Duodenal mucosa (tissue), 2 donors: Measurements from ENCODE around the gene ZFAND2A.

Experiments
- H3K27ac ChIP-seq: one replicate; pipeline ENCODE4 v1.7.0; 2013; ENCODE audit warnings: low read depth, low read length
- H3K27me3 ChIP-seq, 2 donors: one replicate each; pipeline ENCODE4 v1.7.0; 2013; ENCODE audit warnings: low read length in 2 of 2, control low read depth in 1 of 2; ENCODE audit not compliant: insufficient read depth in 2 of 2, control insufficient read depth in 1 of 2
- H3K36me3 ChIP-seq, 2 donors: one replicate each; pipeline ENCODE4 v1.7.0; 2013; ENCODE audit warnings: low read length in 2 of 2, control low read depth in 1 of 2; ENCODE audit not compliant: insufficient read depth in 2 of 2, control insufficient read depth in 1 of 2
- H3K4me1 ChIP-seq, 2 donors: one replicate each; pipeline ENCODE4 v1.7.0; 2013; ENCODE audit warnings: low read length in 2 of 2, control low read depth in 1 of 2; ENCODE audit not compliant: insufficient read depth in 2 of 2, control insufficient read depth in 1 of 2
- H3K4me3 ChIP-seq, 2 donors: one replicate each; pipeline ENCODE4 v1.7.0; 2013; ENCODE audit warnings: low read length in 2 of 2, low read depth in 1 of 2
- H3K9ac ChIP-seq, 2 donors: one replicate each; pipeline ENCODE4 v1.7.0; 2013; ENCODE audit warnings: low read length in 2 of 2, low read depth in 1 of 2
- H3K9me3 ChIP-seq, 2 donors: one replicate each; pipeline ENCODE4 v1.7.0; 2013; ENCODE audit warnings: low read length in 2 of 2, control low read depth in 1 of 2; ENCODE audit not compliant: control insufficient read depth in 1 of 2

Gene ZFAND2A

DNA sequence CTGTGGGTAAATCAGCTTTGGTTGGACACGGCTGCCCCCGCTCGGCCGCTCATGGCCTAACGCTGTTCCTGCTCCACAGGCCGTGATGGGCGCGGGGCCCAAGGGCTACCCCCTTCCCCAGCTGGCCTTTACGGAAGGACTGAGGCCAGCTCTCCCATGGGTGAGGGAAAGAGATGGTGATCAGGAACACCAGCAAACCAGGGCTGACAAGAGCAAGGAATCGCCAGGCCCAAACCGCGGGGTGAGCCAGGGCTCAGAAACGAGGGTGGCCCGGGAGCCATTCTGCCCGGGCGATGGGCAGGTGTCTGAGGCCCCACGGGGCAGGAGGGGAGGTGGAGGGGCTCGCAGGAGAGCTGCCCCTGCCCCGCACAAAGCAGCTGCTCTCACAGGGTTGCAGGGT is 45.5 kb downstream of the ZFAND2A start:
- Histone ChIP-seq H3K27ac (no peak overlapping the region), H3K9me3 (no peaks in the 10 kb centered on the region), H3K27me3 (no peaks in the 10 kb centered on the region), H3K9ac (no peak overlapping the region), H3K36me3 (no peaks in the 10 kb centered on the region), H3K4me1 (no peaks in the 10 kb centered on the region), H3K4me3 (no peak overlapping the region)

DNA sequence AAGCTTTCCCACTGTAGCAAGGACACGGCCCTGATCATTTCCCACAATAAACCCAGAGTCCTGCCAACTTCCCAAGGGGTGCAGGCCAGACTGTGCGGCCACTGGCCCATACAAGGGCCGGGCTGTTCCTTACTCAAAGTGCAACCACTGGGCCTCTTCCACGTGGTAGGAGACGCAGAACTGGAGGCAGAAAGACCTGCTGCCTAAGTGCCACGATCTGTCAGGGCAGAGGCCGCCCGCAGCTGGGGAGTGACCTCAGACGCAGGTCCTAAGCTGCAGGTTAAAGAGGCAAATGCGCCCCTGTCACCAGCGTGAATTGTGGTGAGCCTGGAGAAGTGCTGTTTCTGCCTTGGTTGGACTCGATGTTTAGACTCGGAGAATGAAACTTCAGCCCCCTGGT is 45.9 kb downstream of the ZFAND2A start:
- no peaks in the 10 kb centered on the region for H3K9me3 ChIP-seq
- H3K9ac ChIP-seq: no peak overlapping the region
- H3K36me3 ChIP-seq: no peaks in the 10 kb centered on the region
- no peaks in the 10 kb centered on the region for H3K4me1 ChIP-seq
- H3K27ac ChIP-seq: no peak overlapping the region
- no peaks in the 10 kb centered on the region for H3K27me3 ChIP-seq
- no peak overlapping the region for H3K4me3 ChIP-seq

DNA sequence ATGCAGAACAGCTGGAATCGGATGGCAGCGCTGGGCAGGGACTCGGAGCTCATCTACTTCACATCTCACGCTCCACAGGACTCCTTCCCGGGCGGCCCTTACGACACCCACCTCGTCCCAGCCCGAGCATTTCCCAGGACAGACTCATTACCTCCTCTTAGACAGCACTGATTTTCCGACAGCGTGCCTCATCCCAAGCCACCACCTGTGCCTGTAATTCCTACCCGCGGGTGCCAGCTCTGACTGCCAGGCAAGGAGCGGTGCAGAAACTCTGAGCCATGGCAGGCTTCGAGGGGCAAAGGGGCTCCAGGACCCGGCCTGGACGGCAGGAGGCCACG is 46.5 kb downstream of the ZFAND2A start:
- Histone ChIP-seq H3K27ac (no peak overlapping the region), H3K4me1 (no peaks in the 10 kb centered on the region), H3K27me3 (no peaks in the 10 kb centered on the region), H3K4me3 (no peak overlapping the region), H3K36me3 (no peaks in the 10 kb centered on the region), H3K9me3 (no peaks in the 10 kb centered on the region), H3K9ac (no peak overlapping the region)

DNA sequence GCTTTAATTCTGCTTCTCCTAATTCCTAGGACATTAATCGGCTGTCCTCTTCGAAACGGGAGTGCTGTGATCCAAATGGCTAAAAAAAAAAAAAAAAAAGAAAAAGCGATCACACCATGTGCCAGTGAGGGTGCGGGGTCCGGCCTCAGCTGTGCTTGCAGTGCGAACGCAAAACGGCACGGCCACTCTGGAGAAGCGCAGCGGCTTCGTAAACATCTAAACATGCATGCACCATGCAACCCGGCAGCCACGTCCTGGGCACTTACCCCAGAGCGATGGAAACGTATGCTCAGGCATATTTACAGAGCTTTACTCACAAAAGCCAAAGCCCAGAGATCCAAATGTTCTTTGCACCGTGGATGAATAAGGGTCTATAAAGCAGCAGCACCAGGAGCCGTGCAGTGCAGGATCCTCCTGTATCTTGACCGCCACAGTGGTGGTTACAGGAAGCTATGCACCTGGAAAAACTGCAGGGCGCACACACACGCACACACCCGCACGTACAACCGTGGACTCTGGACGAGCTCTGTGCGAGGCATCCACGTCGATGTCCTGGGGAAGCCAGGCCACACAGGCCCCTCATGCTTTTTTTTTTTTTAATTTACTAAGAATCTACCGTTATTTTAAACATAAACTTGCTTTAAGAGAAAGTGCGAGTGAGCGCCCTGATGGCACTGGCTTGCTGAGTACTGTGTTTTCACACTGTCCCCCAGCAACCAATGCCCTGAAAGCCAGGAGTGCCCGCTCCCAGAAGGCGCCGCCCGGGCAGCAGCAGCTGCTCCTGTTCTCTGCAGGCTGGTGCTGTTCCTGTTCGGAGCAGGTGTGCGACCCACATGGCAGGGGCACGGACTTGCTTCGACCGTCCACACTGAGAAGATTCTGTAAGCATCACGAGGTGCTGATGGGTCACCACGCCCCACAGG is 47.1 kb downstream of the ZFAND2A start:
- no peaks in the 10 kb centered on the region for H3K27me3 ChIP-seq
- no peak overlapping the region for H3K27ac ChIP-seq
- no peak overlapping the region for H3K9ac ChIP-seq
- H3K4me3 ChIP-seq: no peak overlapping the region
- H3K4me1 ChIP-seq: no peaks in the 10 kb centered on the region
- no peaks in the 10 kb centered on the region for H3K9me3 ChIP-seq
- no peaks in the 10 kb centered on the region for H3K36me3 ChIP-seq

DNA sequence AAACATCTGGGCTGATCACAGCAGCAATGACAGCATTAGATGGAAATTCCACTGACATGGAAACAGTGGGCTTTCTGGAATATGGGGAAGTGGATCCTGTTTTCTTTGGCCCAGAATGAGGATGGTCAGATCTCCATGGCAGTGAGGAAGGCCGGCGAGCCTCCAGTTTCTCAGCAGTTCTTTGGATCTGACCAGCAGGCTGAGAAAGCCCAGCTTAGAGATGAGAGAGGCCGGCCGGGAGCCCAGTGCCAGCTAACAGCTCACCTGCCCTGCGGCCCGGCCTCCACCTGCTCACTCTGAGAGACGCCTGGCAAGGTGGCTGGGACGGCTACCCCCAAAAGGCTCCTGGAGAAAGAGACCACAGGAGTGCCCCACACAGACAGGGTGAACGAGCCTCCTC is 47.9 kb downstream of the ZFAND2A start:
- H3K9me3 ChIP-seq: no peaks in the 10 kb centered on the region
- H3K36me3 ChIP-seq: no peaks in the 10 kb centered on the region
- H3K27ac ChIP-seq: no peak overlapping the region
- no peak overlapping the region for H3K4me3 ChIP-seq
- no peaks in the 10 kb centered on the region for H3K4me1 ChIP-seq
- no peaks in the 10 kb centered on the region for H3K27me3 ChIP-seq
- H3K9ac ChIP-seq: no peak overlapping the region

DNA sequence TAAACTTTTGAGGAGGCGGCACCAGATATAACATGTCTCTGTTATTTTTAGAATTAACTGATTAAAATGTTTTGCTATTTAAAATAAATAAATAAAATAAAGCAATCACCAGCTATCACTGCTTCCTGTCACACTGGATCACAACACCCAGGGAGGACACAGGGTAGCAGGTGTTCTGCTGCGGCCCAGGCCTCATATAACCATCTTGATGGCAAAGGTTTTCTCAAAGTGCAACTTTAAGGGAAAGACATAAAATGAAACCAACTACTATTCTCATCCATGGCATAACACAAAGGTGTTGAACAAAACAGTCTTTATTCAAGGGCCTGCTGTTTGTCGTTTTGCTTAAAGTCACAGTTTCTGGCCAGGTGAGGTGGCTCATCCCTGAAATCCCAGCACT is 48.8 kb downstream of the ZFAND2A start:
- H3K27me3 ChIP-seq: no peaks in the 10 kb centered on the region
- no peak overlapping the region for H3K27ac ChIP-seq
- H3K9ac ChIP-seq: no peak overlapping the region
- H3K9me3 ChIP-seq: no peaks in the 10 kb centered on the region
- no peaks in the 10 kb centered on the region for H3K36me3 ChIP-seq
- no peak overlapping the region for H3K4me3 ChIP-seq
- no peaks in the 10 kb centered on the region for H3K4me1 ChIP-seq

DNA sequence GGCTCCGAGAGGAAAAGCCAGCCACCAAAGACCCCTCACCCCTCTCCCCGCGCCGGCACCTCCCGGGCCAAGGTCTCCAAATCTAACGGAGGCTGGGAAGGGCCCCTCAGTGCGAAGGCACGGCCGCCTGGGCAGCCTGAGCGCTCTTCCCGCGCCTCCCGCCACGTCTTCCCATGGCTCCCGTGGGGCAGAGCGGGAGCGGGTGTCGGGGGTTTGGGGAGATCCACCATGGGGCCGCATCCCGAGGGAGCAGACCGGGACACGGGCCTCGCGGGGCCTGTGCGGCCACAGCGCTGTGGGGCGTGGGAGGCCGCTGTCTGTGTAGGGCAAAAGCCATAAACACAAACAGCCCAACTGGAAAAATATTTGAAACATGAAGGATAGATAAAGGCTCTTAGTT is 49.6 kb downstream of the ZFAND2A start:
- Histone ChIP-seq H3K27ac (no peak overlapping the region), H3K9ac (no peak overlapping the region), H3K4me3 (no peak overlapping the region), H3K4me1 (no peaks in the 10 kb centered on the region), H3K27me3 (no peaks in the 10 kb centered on the region), H3K9me3 (no peaks in the 10 kb centered on the region), H3K36me3 (no peaks in the 10 kb centered on the region)

DNA sequence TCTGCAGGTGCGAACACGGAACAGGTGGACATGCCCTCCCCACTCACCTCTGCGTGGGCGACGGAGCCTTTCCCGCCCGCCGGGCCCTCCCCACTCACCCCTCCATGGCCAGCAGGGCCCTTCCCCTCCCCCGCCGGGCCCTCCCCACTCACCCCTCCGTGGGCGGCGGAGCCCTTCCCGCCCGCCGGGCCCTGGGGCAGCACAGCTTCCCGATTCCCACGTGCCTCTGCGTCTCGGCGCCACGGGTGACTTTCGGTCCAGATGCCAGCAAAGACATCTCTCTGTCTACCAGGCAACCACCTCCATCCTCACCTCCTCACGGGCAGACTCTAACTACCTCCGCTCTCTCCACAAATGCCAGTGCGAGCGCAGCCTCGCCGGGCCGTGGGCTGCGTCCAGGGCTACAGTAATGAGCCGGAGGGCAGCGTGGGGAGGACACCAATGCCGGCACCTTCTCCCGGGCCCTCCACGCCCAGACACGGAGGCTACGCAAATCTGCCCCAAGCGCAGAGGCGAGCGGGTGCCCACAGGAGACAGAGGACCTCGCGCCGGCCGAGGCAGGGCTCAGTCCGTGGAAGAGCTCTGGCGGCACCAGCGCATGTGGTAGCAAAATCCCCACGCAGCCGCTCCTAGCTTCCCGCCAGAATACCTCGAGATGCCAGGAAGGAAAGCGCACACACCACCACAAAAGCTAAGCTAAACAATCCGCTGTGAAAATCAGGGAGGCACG is 50.2 kb downstream of the ZFAND2A start:
- no peak overlapping the region for H3K9ac ChIP-seq
- H3K4me3 ChIP-seq: no peak overlapping the region
- H3K27me3 ChIP-seq: no peaks in the 10 kb centered on the region
- H3K36me3 ChIP-seq: no peaks in the 10 kb centered on the region
- H3K27ac ChIP-seq: no peak overlapping the region
- no peaks in the 10 kb centered on the region for H3K4me1 ChIP-seq
- H3K9me3 ChIP-seq: no peaks in the 10 kb centered on the region

DNA sequence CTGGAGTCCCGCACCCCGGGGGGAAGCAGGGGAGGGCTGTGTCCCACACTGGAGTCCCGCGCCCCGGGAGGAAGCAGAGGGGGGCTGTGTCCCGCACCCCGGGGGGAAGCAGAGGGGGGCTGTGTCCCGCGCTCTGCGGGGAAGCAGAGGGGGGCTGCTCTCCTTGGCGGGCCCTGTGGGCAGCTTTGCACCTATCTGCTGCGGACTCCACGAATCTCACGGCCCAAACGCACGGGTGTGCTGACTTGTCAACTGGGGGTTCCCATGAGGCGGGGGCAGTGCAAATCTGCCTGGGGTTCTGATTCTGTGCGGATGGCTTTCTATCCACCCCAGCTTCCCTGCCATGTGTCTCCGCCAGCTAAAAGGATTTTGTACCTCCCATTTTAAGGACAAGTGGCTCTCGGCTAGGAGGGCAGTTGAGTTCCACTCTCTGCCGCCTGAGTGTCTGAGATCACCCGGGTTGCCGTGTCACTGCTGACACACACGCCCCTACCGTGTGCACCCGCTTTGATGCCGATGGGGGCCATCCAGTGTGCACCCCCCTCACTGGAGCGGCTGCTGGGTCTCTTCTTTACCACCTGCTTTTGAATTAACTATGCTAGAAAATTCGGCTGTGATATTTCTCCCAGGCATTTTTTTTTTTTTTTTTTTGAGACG is 51.6 kb downstream of the ZFAND2A start:
- no peaks in the 10 kb centered on the region for H3K4me1 ChIP-seq
- H3K36me3 ChIP-seq: no peaks in the 10 kb centered on the region
- H3K4me3 ChIP-seq: no peak overlapping the region
- no peak overlapping the region for H3K27ac ChIP-seq
- no peaks in the 10 kb centered on the region for H3K9me3 ChIP-seq
- no peak overlapping the region for H3K9ac ChIP-seq
- no peaks in the 10 kb centered on the region for H3K27me3 ChIP-seq

DNA sequence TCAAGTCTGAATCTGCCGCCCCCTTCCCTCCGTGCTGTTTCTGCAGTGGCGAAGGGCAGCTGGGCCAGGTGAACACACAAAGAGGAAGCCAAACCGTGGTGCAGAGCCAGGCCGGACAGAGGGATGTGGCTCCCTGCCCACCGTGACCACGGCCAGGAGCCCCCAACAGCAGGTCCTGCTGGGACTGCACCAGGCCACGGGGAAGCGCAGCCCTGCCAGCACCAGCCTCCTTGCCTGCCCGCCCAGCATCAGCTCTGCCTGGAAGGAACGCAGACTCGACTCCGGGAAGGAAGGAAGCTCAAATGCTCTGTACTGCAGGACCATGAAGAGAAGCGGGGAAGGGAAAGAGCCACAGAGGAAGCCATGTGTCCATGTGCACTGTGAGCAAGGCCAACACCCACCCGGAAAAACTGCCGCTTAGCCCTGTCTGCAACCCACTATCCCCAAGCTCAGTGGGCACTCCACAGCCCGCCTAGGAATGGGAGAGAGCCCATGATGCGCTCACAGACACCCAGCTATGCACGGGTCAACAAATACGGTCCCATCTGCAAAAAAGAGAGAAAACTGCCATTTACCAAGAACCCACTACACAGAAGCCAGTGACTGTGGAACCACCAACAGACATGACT is 53.1 kb downstream of the ZFAND2A start:
- Histone ChIP-seq H3K36me3 (no peaks in the 10 kb centered on the region), H3K27me3 (no peaks in the 10 kb centered on the region), H3K9ac (no peak overlapping the region), H3K4me3 (no peak overlapping the region), H3K27ac (no peak overlapping the region), H3K9me3 (no peaks in the 10 kb centered on the region), H3K4me1 (no peaks in the 10 kb centered on the region)
